PFSK-1 (cell line): ENCODE measurements around the gene REV3L.

Experiments used
- FOXP2 ChIP-seq: optimal IDR thresholded peaks from 2 replicates; pipeline ENCODE3; 2011; ENCODE audit warnings: borderline replicate concordance, control low read depth, inconsistent platforms; ENCODE audit not compliant: insufficient read depth; ENCODE audit errors: extremely low read length, extremely low read depth
- POLR2AphosphoS5 ChIP-seq: IDR thresholded peaks from 2 replicates; pipeline ENCODE4 v1.6.1; 2012; ENCODE audit warnings: low read depth, mild to moderate bottlenecking, control low read depth, low read length, moderate library complexity
- SIN3A ChIP-seq: IDR thresholded peaks from 2 replicates; pipeline ENCODE4 v1.6.1; 2012; ENCODE audit warnings: mild to moderate bottlenecking, low read length, moderate library complexity, borderline replicate concordance; ENCODE audit not compliant: insufficient read depth
- TAF1 ChIP-seq: IDR thresholded peaks from 2 replicates; pipeline ENCODE4 v1.6.1; 2012; ENCODE audit warnings: low read length, control low read depth, borderline replicate concordance; ENCODE audit not compliant: insufficient read depth
- TF ChIP-seq, protein P1 (sequence below), 2 experiments: IDR thresholded peaks; 2 replicates each; pipeline versions ENCODE4 v1.6.1 to v1.8.0; 2011 to 2012; ENCODE audit warnings: low read depth in 2 of 2, low read length in 2 of 2, control low read depth in 1 of 2, inconsistent platforms in 1 of 2, mild to moderate bottlenecking in 1 of 2, moderate library complexity in 1 of 2; ENCODE audit not compliant: insufficient read depth in 1 of 2

REV3L gene

DNA sequence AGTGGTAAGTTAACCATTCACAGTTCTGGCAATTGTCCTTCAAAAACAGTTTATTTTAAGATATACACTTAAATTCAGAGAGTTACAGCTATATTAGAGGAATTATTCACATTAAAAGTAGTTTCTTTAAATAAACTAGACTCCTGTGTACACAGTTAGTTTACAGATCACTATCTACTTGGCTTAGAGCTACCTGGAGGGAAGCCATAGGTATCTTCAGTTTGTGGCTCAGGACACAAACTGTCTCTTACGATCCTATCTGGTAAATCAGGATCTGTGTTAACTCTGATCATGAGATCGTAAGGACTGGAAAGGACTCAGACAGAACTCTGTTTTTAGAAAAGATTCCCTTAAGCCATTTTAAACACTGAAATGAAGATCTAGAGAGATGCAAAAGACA lies 160.9 kb downstream of the REV3L start:
- TF ChIP-seq FOXP2 (no peak), POLR2AphosphoS5 (no peak), SIN3A (no peak), TAF1 (no peak)
- TF ChIP-seq, protein P1, sequence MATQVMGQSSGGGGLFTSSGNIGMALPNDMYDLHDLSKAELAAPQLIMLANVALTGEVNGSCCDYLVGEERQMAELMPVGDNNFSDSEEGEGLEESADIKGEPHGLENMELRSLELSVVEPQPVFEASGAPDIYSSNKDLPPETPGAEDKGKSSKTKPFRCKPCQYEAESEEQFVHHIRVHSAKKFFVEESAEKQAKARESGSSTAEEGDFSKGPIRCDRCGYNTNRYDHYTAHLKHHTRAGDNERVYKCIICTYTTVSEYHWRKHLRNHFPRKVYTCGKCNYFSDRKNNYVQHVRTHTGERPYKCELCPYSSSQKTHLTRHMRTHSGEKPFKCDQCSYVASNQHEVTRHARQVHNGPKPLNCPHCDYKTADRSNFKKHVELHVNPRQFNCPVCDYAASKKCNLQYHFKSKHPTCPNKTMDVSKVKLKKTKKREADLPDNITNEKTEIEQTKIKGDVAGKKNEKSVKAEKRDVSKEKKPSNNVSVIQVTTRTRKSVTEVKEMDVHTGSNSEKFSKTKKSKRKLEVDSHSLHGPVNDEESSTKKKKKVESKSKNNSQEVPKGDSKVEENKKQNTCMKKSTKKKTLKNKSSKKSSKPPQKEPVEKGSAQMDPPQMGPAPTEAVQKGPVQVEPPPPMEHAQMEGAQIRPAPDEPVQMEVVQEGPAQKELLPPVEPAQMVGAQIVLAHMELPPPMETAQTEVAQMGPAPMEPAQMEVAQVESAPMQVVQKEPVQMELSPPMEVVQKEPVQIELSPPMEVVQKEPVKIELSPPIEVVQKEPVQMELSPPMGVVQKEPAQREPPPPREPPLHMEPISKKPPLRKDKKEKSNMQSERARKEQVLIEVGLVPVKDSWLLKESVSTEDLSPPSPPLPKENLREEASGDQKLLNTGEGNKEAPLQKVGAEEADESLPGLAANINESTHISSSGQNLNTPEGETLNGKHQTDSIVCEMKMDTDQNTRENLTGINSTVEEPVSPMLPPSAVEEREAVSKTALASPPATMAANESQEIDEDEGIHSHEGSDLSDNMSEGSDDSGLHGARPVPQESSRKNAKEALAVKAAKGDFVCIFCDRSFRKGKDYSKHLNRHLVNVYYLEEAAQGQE (IDR thresholded peaks at IDR 0.05; ENCODE audit: insufficient read depth in 1 of 2, low read depth in 2 of 2, low read length in 2 of 2), result no peak

GRCh38 chr6:111307275-111307858 lies 175.7 kb downstream of the REV3L start:
- TF ChIP-seq, protein P1 (IDR thresholded peaks at IDR 0.05; ENCODE audit: insufficient read depth in 1 of 2, low read depth in 2 of 2, low read length in 2 of 2), result no peak
- TF ChIP-seq POLR2AphosphoS5 (no peak), TAF1 (no peak), FOXP2 (no peak), SIN3A (no peak)

- TF ChIP-seq, protein P1 (IDR thresholded peaks at IDR 0.05; ENCODE audit: insufficient read depth in 1 of 2, low read depth in 2 of 2, low read length in 2 of 2), result no peak
- TF ChIP-seq FOXP2, result no peak
- no peak for TF ChIP-seq POLR2AphosphoS5
- TF ChIP-seq TAF1, result no peak
- TF ChIP-seq SIN3A, result no peak
Measured at GRCh38 chr6:111306104-111306888, 176.7 kb downstream of the REV3L start.

DNA sequence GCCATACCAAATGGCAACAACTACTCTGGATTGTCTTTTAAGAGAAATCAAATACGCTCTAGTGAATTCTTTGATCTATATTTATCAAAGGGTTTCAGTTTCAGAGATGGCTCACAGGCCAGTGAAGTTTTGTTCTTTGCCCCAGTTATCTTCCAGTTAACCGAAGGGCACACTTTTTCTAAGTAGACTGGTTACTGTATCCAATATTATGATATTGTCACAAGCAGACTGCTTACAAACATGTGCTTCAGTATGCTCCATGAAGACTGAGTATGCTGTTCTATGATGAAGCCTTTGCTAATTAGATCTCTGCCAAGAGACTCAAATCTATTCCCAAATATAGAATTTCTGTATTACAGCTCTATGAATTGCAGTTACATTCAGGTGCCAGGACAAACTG lies 181.1 kb downstream of the REV3L start:
- TF ChIP-seq POLR2AphosphoS5, result no peak
- TF ChIP-seq, protein P1 (IDR thresholded peaks at IDR 0.05; ENCODE audit: insufficient read depth in 1 of 2, low read depth in 2 of 2, low read length in 2 of 2), result no peak
- TF ChIP-seq FOXP2, result no peak
- TF ChIP-seq TAF1, result no peak
- TF ChIP-seq SIN3A, result no peak

GRCh38 chr6:111297776-111298175 lies 185.2 kb downstream of the REV3L start:
- TF ChIP-seq FOXP2 (no peak), SIN3A (no peak), TAF1 (no peak), POLR2AphosphoS5 (no peak)
- TF ChIP-seq, protein P1 (IDR thresholded peaks at IDR 0.05; ENCODE audit: insufficient read depth in 1 of 2, low read depth in 2 of 2, low read length in 2 of 2), result no peak
